CD1c-positive myeloid dendritic cell (primary cell): ENCODE measurements around the gene IQCF5.
"Not testable (repeated sequence)": the region's sequence is repeated elsewhere in the genome, so short reads cannot be mapped to it uniquely, and the experiment has no call there.

Experiments
- DNase-seq: peaks from one replicate; pipeline ENCODE4 v3.0.0-alpha.2; 2016; ENCODE audit errors: extremely low spot score

Gene IQCF5

DNA sequence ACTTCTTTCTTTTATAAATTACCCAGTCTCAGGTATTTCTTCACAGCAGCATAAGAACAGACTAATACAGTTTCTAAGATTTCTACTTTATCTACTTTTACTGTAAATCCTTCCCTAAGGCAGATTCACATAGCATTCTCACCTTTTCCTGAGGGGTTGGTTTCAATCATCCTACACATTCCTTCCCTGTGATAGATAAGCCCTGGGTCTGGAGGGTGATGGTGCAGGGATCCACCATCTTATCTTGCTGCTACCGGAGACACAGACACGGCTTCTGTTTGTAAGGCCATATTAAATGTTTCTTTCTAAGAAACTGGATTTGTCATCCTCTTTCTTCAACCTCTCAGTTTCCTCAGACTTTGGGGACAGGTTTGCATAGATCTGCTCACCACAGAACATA lies 6.1 kb downstream of the IQCF5 start:
- DNase-seq: no peak

- not testable (repeated sequence) for DNase-seq
These were observed 6.5 kb downstream of the IQCF5 start for GRCh38 chr3:51868896-51869295.

DNA sequence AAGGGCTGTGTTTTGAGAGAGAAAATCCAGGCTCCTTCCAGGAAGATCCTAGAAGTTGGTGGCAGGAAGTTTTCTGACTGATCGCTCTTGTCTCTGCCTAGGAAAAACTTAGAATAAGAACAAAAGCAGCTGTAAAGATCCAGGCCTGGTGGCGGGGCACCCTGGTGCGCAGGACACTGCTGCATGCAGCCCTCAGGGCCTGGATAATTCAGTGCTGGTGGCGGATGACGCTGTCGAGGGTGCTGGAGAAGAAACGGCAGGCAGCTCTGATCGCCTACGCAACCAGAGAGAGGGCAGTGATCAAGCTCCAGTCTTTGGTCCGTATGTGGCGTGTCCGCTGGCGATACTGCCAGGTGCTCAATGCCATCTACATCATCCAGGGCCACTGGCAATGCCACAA lies 12.5 kb downstream of the IQCF5 start:
- DNase-seq: no peak

- DNase-seq: no peak
These were observed 14.4 kb downstream of the IQCF5 start, which contains the start of gene IQCF2 for GRCh38 chr3:51860703-51861665. IQCF2 (plus strand) TSS chr3:51861615; CDS start chr3:51861667, 52 bp downstream.

DNA sequence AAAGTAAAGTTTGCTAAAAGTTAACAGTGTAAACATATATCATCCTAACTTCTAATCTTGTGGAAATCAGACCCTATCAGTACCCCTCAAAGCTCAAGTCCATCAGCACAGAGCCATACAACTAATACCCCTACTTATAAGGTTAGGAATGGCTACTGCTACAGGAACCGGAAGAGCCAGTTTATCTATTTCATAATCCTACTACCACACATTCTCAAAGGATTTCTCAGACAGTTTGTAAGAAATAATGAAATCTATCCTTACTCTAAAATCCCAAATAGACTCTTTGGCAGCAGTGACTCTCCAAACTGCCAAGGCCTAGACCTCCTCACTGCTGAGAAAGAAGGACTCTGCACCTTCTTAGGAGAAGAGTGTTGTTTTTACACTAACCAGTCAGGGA lies 20.0 kb downstream of the IQCF5 start:
- not testable (repeated sequence) for DNase-seq

DNA sequence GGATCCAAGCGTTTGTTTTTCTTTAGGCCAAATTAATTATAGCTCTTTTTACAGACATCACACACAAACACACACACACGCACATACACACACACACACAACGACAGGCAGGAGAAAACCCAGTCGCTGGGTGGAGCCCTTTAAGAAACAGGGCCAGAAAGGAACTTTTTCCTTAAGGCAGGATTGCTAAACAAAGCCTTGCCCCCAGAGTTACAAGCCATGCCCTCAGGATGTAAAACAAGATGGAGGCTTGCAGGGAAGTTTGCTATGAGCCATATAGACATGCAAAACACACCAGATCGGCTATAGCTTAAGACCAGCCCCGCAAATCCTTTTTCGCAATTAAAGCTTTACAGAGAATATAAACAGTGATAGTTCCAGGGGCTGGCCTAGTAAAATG lies 30.3 kb downstream of the IQCF5 start:
- no peak for DNase-seq

GRCh38 chr3:51836606-51837005 lies 38.8 kb downstream of the IQCF5 start:
- DNase-seq: no peak

DNA sequence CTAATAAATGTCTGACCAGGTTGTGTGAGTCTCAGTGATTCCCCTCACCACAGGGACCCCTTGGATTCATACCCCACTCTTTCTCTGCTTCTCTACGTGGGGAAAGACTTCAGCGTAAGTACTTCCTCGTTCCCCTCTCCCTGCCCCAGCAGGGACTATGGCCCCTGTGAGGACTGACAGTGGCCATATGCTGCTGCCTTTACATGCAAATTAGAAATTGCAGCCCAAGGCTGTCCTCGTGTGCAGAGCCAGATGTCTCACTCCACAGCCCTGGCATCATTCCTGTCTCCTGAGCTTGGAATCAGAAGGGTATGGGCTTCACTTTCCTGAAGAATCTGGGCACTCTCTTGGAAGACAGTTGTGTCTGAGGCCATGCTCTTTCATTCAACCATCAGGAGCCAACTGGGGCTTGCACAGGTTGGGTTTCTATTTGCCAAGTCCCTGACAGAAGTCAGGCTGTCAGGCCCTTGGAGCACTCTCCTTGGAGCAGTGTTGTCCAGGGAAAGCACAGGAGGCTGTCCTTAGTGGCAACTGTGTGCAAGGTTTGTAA lies 44.5 kb downstream of the IQCF5 start:
- no peak for DNase-seq

DNA sequence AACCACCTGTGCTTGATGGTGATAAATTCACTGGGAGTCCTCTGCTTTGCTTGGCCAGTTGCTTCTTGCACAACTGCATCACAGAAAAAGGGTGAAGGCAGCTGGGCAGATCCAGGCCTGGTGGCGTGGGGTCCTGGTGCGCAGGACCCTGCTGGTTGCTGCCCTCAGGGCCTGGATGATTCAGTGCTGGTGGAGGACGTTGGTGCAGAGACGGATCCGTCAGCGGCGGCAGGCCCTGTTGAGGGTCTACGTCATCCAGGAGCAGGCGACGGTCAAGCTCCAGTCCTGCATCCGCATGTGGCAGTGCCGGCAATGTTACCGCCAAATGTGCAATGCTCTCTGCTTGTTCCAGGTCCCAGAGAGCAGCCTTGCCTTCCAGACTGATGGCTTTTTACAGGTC lies 45.1 kb downstream of the IQCF5 start:
- no peak for DNase-seq

DNA sequence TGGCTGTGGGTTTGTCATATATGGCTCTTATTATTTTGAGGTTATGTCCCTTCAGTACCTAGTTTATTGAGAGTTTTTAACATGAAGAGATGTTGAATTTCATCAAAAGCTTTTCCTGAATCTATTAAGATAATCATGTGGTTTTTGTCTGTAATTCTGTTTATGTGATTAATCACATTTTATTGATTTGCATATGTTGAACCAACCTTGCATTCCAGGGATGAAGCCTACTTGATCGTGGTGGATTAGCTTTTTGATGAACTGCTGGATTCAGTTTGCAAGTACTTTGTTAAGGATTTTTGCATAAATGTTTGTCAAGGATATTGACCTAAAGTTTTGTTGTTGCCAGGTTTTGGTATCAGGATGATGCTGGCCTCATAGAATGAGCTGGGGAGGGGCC lies 47.1 kb downstream of the IQCF5 start:
- DNase-seq: no peak
